Head of caudate nucleus (tissue), 42 donors: ENCODE measurements around the gene AFP.

Experiments
- DNase-seq, 42 donors: peaks; one replicate each; pipeline versions ENCODE4 v3.0.0 to v3.0.0-alpha.2; 2020 to 2021; ENCODE audit warnings: mixed read lengths in 7 of 42
- intact Hi-C: fragments of 100-400 bp; cut with DNase I; formaldehyde crosslinking; loops from one replicate; pipeline ENCODE4 v1.15.0; 2022

AFP gene

GRCh38 chr4:73411731-73412414 lies 24.1 kb upstream of the AFP start:
- DNase-seq: no peak
- intact Hi-C loops: no loop called here

GRCh38 chr4:73413294-73413755 lies 22.7 kb upstream of the AFP start:
- intact Hi-C loops: no loop called here
- DNase-seq: no peak

GRCh38 chr4:73414936-73415271 lies 21.1 kb upstream of the AFP start:
- DNase-seq: no peak
- intact Hi-C loops: no loop called here

- no peak for DNase-seq
- intact Hi-C loops: no loop called here
These were observed 20.2 kb upstream of the AFP start for GRCh38 chr4:73415807-73416238.

- DNase-seq: no peak
- intact Hi-C loops: no loop called here
These were observed 19.5 kb upstream of the AFP start for GRCh38 chr4:73416423-73417087.

GRCh38 chr4:73417342-73417741 lies 18.7 kb upstream of the AFP start:
- intact Hi-C loops: no loop called here
- DNase-seq: no peak

- intact Hi-C loops: no loop called here
- no peak for DNase-seq
These were observed 18.0 kb upstream of the AFP start for GRCh38 chr4:73417973-73418372.

GRCh38 chr4:73418677-73419076 lies 17.3 kb upstream of the AFP start:
- DNase-seq: peak in 2 of 42 donors; percentile 3 to 5
- intact Hi-C loops: no loop called here

DNA sequence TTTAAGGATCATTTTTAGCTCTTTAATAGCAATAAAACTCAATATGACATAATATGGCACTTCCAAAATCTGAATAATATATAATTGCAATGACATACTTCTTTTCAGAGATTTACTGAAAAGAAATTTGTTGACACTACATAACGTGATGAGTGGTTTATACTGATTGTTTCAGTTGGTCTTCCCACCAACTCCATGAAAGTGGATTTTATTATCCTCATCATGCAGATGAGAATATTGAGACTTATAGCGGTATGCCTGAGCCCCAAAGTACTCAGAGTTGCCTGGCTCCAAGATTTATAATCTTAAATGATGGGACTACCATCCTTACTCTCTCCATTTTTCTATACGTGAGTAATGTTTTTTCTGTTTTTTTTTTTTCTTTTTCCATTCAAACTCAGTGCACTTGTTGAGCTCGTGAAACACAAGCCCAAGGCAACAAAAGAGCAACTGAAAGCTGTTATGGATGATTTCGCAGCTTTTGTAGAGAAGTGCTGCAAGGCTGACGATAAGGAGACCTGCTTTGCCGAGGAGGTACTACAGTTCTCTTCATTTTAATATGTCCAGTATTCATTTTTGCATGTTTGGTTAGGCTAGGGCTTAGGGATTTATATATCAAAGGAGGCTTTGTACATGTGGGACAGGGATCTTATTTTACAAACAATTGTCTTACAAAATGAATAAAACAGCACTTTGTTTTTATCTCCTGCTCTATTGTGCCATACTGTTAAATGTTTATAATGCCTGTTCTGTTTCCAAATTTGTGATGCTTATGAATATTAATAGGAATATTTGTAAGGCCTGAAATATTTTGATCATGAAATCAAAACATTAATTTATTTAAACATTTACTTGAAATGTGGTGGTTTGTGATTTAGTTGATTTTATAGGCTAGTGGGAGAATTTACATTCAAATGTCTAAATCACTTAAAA lies 16.6 kb upstream of the AFP start:
- intact Hi-C loops: no loop called here

GRCh38 chr4:73420615-73421014 lies 15.4 kb upstream of the AFP start:
- intact Hi-C loops: no loop called here
- DNase-seq: no peak

More for the DNA sequence above, 16.6 kb upstream of the AFP start:
- peak in 2 of 42 donors; percentile 8 to 18 for DNase-seq

GRCh38 chr4:73421708-73422457 lies 14.1 kb upstream of the AFP start:
- no peak for DNase-seq
- intact Hi-C loops: no loop called here

DNA sequence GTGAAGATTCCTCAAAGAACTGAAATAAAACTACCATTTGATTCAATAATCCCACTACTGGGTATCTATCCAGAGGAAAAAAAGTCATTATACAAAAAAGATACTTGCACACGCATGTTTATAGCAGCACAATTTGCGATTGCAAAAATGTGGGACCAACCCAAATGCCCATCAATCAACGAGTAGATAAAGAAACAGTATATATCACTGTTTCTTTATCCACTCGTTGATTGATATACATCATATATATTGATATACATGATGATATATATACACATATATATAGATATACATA lies 13.6 kb upstream of the AFP start:
- intact Hi-C loops: no loop called here
- no peak for DNase-seq

DNA sequence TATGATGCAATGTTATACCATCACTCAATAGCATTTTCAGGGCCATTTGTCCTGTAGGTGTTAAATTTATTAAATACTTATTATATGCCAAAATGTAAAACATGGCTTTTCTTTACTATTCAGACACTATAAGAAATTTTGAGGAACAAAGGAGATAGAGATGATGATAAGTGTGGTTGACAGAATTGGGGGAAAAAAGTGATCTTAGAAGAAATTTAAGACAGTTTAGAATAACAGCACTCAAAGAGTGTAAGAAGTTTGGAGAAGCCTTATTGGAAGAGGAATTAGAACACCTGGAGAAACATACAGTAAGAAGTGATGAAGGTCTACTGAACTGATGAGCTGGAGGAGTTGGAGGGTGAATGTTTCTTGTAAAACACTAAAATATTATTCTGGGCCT lies 12.8 kb upstream of the AFP start:
- DNase-seq: no peak
- intact Hi-C loops: no loop called here

GRCh38 chr4:73426666-73427065 lies 9.4 kb upstream of the AFP start:
- no peak for DNase-seq
- intact Hi-C loops: no loop called here

DNA sequence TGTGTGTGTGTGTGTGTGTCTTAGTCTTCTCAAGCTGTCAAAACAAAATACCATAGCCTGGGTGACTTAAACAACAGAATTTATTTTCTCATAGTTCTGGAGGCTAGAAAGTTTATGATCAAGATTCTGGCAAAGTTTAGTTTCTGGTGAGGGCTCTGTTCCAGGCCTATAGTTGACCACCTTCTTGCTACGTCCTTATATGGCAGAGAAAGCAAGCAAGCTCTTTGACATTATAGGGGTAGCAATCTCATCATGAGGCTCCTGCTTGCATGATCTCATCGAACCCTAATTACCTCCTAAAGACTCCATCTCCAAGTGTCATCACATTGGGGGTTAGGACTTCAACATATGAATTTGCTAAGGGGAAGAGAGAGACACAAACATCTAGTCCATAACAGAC lies 6.9 kb upstream of the AFP start:
- DNase-seq: no peak
- intact Hi-C loops: no loop called here

- DNase-seq: no peak
- intact Hi-C loops: loop anchor here (10.0 kb wide), 1 partner anchor 85 kb away; no protein-coding TSS in a partner anchor
These were observed 6.0 kb upstream of the AFP start for GRCh38 chr4:73429826-73430587.

DNA sequence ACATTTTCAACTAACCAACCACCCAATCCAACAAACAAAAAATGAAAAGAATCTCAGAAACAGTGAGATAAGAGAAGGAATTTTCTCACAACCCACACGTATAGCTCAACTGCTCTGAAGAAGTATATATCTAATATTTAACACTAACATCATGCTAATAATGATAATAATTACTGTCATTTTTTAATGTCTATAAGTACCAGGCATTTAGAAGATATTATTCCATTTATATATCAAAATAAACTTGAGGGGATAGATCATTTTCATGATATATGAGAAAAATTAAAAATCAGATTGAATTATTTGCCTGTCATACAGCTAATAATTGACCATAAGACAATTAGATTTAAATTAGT lies 4.2 kb upstream of the AFP start:
- intact Hi-C loops: loop anchor here (10.0 kb wide), 1 partner anchor 87 kb away; no protein-coding TSS in a partner anchor
- no peak for DNase-seq

DNA sequence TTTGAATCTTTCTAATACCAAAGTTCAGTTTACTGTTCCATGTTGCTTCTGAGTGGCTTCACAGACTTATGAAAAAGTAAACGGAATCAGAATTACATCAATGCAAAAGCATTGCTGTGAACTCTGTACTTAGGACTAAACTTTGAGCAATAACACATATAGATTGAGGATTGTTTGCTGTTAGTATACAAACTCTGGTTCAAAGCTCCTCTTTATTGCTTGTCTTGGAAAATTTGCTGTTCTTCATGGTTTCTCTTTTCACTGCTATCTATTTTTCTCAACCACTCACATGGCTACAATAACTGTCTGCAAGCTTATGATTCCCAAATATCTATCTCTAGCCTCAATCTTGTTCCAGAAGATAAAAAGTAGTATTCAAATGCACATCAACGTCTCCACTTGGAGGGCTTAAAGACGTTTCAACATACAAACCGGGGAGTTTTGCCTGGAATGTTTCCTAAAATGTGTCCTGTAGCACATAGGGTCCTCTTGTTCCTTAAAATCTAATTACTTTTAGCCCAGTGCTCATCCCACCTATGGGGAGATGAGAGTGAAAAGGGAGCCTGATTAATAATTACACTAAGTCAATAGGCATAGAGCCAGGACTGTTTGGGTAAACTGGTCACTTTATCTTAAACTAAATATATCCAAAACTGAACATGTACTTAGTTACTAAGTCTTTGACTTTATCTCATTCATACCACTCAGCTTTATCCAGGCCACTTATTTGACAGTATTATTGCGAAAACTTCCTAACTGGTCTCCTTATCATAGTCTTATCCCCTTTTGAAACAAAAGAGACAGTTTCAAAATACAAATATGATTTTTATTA lies 3.6 kb upstream of the AFP start:
- intact Hi-C loops: loop anchor here (10.0 kb wide), 1 partner anchor 88 kb away; no protein-coding TSS in a partner anchor
- no peak for DNase-seq
